Fibroblast of pulmonary artery (primary cell): ENCODE measurements around the gene EPHA4.

Source experiments
- DNase-seq: peaks from one replicate; pipeline ENCODE4 v3.0.0-alpha.2; 2010; ENCODE audit warnings: low read depth
- H3K4me3 ChIP-seq: replicated peaks from 2 replicates; pipeline ENCODE4 v1.5.1; 2011; ENCODE audit warnings: low read depth, mild to moderate bottlenecking, control low read depth, low read length, moderate library complexity
- TF ChIP-seq, protein P1 (sequence below): IDR thresholded peaks from 2 replicates; pipeline ENCODE4 v1.5.1; 2011; ENCODE audit warnings: mild to moderate bottlenecking, control low read depth, low read length, inconsistent platforms; ENCODE audit errors: missing control alignments

EPHA4 gene

DNA sequence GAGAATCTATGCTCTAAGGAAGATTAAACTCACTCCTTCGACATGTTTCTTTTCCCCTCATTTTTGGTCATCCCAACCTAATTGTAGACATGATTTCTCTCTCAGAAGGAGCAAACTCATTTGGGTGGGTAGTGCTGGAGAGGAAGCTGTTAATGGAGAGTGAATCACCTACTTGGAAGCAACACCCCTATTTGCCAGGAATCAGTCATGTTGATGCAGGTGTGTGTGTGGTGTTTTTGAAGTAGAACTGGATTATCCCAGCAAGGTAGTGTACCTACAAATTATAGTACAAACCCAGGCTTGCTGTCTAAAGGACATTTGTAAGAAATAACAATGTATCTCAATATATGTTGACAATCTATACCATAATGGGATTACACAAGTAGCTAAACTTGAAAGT is 186.4 kb downstream of the EPHA4 start:
- TF ChIP-seq, protein P1, sequence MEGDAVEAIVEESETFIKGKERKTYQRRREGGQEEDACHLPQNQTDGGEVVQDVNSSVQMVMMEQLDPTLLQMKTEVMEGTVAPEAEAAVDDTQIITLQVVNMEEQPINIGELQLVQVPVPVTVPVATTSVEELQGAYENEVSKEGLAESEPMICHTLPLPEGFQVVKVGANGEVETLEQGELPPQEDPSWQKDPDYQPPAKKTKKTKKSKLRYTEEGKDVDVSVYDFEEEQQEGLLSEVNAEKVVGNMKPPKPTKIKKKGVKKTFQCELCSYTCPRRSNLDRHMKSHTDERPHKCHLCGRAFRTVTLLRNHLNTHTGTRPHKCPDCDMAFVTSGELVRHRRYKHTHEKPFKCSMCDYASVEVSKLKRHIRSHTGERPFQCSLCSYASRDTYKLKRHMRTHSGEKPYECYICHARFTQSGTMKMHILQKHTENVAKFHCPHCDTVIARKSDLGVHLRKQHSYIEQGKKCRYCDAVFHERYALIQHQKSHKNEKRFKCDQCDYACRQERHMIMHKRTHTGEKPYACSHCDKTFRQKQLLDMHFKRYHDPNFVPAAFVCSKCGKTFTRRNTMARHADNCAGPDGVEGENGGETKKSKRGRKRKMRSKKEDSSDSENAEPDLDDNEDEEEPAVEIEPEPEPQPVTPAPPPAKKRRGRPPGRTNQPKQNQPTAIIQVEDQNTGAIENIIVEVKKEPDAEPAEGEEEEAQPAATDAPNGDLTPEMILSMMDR, result no peak
- no peak overlapping the region for H3K4me3 ChIP-seq
- DNase-seq, result no peak

DNA sequence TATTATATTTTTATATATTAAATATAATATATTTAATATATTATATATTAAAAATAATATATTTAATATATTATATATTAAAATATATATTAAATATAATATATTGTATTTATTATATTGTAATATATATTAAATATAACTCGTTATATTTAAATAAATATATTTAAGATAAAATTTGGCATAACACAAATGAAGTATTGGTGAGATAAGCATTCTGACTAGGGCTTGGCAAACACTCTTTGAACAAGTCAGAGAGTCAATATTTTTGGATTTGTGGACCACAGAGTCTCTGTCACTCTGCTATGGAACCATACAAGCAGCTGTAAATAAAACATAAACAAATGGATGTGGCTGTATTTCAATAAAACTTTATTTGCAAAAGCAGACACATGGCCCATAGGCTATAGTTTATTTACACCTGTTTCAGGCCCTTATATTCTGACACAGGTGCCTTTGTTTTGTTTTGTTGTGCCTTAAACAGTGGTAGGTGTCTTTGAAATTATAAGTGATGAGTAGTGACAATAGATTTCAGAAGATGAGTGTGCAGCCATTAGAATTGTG is 190.1 kb downstream of the EPHA4 start:
- TF ChIP-seq, protein P1, result no peak
- H3K4me3 ChIP-seq, result no peak overlapping the region
- DNase-seq, result no peak

DNA sequence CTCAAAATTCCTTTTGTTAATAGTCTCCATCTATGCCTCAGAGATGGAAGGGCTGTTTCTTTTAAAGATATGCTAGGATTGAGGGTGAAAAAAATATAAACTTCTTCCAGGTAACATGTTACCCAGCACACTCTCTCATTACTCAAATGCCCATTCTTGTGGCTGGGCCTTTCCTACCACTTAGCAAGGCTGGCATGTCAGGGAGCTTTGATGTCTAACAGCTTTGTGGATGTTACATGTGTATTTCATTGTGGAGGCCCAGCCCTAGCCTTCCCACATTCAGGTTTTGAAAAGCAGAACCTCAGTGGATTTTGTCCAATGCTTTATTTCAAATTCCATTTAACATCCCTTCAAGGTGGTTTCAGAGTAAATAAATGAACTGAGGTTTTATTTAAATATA is 191.4 kb downstream of the EPHA4 start:
- DNase-seq, result no peak
- TF ChIP-seq, protein P1, result no peak
- no peak overlapping the region for H3K4me3 ChIP-seq

DNA sequence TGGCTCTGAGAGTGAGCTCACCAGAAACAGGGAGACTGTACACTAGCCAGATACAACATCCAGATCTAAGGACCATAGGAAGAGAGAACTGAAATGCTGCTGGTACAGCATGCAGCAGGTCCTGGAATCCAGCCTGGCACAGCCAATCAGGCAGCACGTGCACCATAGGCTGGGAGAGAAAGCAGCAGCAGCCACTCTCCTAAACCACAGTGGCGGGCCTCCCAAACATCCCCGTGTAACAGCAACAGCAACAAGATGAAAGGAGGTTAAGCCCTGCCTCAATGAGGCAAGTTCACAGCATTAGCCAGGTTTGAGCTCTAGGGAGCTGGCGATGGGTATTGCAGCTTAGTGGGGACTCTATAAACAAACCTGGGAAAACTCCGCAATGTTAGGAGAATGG is 192.0 kb downstream of the EPHA4 start:
- TF ChIP-seq, protein P1, result no peak
- DNase-seq, result no peak
- H3K4me3 ChIP-seq, result no peak overlapping the region

DNA sequence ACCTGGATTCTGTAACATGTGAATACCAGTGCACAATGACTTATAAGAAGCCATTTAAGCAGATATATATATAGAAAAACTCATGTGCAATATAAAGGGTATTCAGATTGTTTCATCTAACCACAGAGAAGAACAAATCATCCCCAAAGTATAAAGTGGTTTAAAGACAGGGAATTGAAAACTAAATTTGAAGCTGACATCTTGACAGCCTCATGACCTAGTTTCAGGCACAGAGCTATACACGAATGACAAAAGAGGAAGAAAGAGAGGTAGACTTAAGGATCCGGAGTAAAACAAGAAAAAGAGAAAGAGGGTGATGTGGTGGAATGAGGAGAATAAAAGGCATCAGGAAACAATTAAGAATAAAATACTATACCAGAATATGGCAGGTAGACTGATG is 194.5 kb downstream of the EPHA4 start:
- H3K4me3 ChIP-seq, result no peak overlapping the region
- TF ChIP-seq, protein P1, result no peak
- DNase-seq, result no peak

DNA sequence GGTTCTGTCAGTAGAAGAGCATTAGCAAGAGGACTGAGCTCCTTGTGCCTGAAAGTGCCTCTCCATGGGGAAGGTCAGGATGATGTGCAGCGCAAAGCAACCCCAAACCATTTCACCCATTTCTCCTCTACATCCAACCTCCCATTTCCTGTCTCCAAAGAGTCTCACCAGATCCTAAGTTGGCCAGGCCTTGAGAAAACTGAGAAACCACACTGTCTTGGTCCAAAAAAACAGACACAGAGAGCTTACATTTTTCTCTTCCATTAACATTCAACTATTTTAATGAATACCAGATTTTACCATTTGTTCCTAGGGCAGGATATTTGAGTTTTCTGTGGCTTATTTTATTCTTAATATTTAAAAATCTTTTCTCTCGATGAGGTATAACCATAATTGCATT is 195.0 kb downstream of the EPHA4 start:
- TF ChIP-seq, protein P1, result no peak
- no peak overlapping the region for H3K4me3 ChIP-seq
- no peak for DNase-seq

DNA sequence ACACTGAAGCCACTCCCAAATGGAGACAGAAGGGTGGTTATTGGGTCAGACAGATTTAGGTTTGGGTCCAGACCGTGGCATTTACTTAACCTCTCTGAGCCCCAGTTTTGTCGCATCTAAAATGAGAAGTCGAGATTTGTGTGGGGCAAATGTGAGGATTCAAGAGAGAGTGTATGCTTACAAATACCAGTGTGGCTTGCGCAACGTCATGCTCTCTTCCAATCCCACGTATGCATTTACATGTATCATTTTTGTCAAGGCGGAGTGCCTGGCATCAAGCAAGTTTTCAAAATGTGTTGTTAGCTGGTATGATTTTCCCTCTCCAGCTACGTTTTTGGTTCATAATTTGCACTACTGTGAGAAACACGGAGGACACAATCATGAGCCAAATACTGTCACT is 197.9 kb downstream of the EPHA4 start:
- no peak for DNase-seq
- TF ChIP-seq, protein P1, result no peak
- H3K4me3 ChIP-seq, result no peak overlapping the region
